ENCODE data around the gene OLFM2.

OLFM2 gene

GRCh38 chr19:9909251-9909650, 27.1 kb downstream of the OLFM2 start:
- no peak for DNase-seq (ENCODE audit: low read depth in 1 of 2, low spot score in 1 of 2)
- TF ChIP-seq CTCF (IDR thresholded peaks at IDR 0.05; ENCODE audit: insufficient read depth, low read length) (no peak), GABPA (IDR thresholded peaks at IDR 0.05; ENCODE audit: low read depth) (no peak), POLR2AphosphoS5 (IDR thresholded peaks at IDR 0.05; ENCODE audit: low read depth) (no peak), REST (IDR thresholded peaks at IDR 0.05; ENCODE audit: insufficient replicate concordance, low read depth) (no peak), SPI1 (IDR thresholded peaks at IDR 0.05; ENCODE audit: borderline replicate concordance, low read depth) (no peak)
- no peak overlapping the region for H3K27ac ChIP-seq (replicated peaks)
- peaks cover 29% of the 10 kb centered on the region for H3K27me3 ChIP-seq (ENCODE audit: insufficient read depth, poor library complexity, severe bottlenecking)
- no peak overlapping the region for H3K4me3 ChIP-seq (replicated peaks; ENCODE audit: insufficient read depth, low read length)

- peaks cover 18% of the 10 kb centered on the region for H3K27me3 ChIP-seq (ENCODE audit: insufficient read depth, poor library complexity, severe bottlenecking)
- H3K27ac ChIP-seq (replicated peaks), result no peak overlapping the region
- DNase-seq (ENCODE audit: low read depth in 1 of 2, low spot score in 1 of 2), result no peak
- no peak overlapping the region for H3K4me3 ChIP-seq (replicated peaks; ENCODE audit: insufficient read depth, low read length)
- TF ChIP-seq CTCF (IDR thresholded peaks at IDR 0.05; ENCODE audit: insufficient read depth, low read length), result no peak
- no peak for TF ChIP-seq POLR2AphosphoS5 (IDR thresholded peaks at IDR 0.05; ENCODE audit: low read depth)
- no peak for TF ChIP-seq GABPA (IDR thresholded peaks at IDR 0.05; ENCODE audit: low read depth)
- TF ChIP-seq REST (IDR thresholded peaks at IDR 0.05; ENCODE audit: insufficient replicate concordance, low read depth), result no peak
- no peak for TF ChIP-seq SPI1 (IDR thresholded peaks at IDR 0.05; ENCODE audit: borderline replicate concordance, low read depth)
These were observed 29.7 kb downstream of the OLFM2 start for GRCh38 chr19:9906475-9907087.

- DNase-seq (ENCODE audit: low read depth in 1 of 2, low spot score in 1 of 2), result no peak
- no peak overlapping the region for H3K4me3 ChIP-seq (replicated peaks; ENCODE audit: insufficient read depth, low read length)
- peaks cover 2% of the 10 kb centered on the region for H3K27me3 ChIP-seq (ENCODE audit: insufficient read depth, poor library complexity, severe bottlenecking)
- TF ChIP-seq SPI1 (IDR thresholded peaks at IDR 0.05; ENCODE audit: borderline replicate concordance, low read depth) (no peak), CTCF (IDR thresholded peaks at IDR 0.05; ENCODE audit: insufficient read depth, low read length) (no peak), POLR2AphosphoS5 (IDR thresholded peaks at IDR 0.05; ENCODE audit: low read depth) (no peak), REST (IDR thresholded peaks at IDR 0.05; ENCODE audit: insufficient replicate concordance, low read depth) (no peak), GABPA (IDR thresholded peaks at IDR 0.05; ENCODE audit: low read depth) (no peak)
- H3K27ac ChIP-seq (replicated peaks), result no peak overlapping the region
These were observed 33.0 kb downstream of the OLFM2 start for GRCh38 chr19:9903336-9903735.
